Measurements from ENCODE around the gene UCN2.

DNA sequence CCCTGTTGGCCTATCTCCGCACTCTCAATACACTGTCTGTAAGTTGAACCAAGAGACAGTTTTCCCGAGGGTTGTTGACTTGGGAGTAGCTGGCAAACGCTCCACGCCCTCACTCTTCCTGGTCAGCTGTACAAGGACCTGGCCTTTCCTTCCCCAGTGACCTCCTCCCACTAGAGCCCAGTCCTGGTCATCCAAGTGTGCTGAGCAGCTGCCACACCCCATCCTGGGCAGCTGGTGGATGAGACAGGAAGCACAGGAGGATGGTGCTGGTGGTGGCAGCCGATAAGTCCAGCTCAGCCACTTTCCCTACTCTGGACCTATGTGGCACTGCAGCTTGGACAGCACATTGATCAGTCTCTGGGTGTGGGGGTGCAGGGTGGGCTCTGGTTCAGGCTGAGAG is 26.8 kb downstream of the UCN2 start:
- TF ChIP-seq POLR2AphosphoS5 (IDR thresholded peaks at IDR 0.05; ENCODE audit: borderline replicate concordance, low read depth, low read length) = no peak
- no peak for TF ChIP-seq EZH2 (IDR thresholded peaks at IDR 0.05)
- TF ChIP-seq FOXP2 (optimal IDR thresholded peaks at IDR 0.05; ENCODE audit: control extremely low read depth, extremely low read length, insufficient read depth) = no peak

All from SK-N-MC (cell line).